Measurements from ENCODE around the gene HOTAIR.

The HOTAIR gene

DNA sequence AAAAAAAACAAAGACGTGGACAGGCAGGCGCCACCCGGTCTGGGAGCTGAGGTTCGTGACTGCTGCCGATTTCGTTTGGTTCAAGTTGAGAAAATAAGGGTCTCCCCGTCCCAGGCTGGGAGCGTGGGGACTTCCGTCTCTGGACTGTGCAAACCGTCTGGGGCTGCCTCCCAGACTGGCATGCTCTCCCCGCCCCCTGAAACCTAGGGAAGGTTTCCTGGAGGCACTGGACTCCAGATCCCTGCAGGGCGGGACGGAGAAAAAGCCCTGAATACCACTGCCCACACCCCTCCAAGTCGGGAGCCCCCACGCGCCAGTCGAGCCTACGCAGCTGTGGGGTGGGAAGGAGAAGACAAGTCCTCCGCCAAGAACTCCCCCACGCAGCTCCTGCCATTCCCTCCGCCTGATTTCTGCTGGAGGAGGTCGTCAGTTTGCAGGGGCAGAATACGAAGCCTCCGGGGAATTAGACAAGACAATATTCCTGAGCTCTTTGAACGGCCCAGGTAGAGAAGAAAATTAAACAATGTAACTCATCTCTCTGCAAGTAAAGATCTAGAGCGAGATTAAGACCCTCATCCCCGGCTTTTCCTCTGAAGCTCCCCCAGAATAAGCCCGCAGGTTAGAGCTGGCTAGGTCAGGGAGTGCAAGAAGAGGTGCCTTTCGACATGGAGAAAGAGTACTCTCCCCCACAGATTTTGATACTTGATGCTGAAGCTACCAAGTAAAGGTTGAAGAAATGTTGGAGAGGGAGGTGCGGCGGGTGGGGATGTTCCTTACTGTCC is 46.5 kb downstream of the HOTAIR start:
- no peak for DNase-seq (ENCODE audit: low read depth)

DNA sequence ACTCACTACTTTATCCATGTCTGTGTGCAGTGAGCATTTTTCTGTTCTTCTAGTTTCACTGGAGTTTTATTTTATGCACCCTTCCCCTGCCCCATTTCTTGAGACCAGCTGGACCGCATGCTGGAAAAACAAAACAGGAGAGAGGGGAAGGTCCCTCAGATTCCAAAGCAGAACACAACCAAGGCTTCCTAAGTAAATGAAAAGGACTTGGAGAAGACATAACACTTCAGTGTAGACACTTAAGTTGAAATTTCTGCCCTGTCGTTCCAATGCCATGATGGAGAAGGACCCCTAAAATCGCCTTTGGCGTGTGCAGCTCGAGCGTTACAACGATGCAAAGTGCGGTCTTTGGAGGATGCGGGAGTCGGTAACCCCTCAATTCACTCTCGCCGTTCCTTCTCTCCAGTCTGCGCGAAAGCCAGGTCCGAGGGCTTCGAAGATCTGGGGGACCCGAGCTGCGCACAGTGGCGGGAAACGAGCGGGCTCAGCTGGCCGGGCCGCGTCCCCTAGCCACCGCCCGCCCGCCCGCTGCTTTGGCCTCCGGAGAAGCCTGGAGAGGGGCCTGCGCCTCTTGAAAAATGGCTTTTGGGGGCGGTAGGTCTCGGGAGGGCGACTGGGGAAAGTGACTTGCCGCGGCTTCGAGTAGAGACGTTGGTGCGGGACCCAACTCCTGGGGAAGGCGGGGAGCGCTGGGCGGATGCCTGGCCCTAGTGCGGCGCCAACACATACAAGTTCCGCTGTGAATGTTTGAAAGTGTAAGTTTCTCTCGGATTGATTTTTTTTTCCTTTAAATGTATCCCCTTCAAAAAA is 47.3 kb downstream of the HOTAIR start:
- no peak for DNase-seq (ENCODE audit: low read depth)

DNA sequence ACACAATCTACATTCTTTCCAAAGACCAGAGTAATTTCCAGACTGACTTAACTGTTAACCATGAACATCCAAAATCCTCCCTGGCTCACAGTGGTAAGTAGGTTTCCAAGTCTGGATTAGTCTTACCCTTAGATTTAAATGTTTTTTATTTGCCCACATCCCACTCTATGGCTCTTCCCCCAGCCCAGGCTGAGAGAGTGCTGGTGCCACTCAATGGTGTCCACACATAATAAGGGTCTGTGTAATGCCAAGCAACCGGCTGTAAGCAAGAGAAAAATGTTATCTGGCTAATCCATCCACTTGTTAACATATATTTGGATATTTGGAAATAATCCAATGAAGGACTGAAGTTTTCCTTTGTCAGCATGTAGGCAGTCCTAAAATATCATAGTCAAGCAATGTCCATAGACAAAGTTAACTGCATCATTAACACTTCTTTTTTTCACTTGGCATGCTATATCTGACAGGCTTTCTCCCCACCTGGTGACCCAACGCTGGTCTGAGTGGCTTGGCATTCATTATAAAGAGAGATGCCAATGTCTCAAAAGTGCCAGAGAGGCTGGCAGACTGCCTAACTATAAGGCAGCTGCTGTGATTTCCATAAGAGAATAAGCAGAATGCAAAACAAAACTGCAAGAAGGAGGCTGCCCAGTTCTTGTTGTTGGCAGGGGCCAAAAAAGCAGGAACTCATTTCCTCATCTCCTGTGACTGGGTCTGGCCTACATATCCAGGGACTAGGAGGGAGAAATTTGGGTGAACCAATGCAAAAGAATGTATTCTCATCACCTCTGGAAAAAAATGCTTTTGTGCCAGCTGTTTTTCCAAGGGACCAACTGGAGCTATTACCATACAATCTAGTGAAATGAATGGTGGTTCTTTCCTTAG is 50.0 kb downstream of the HOTAIR start:
- no peak for DNase-seq (ENCODE audit: low read depth)

- DNase-seq (ENCODE audit: low read depth), result no peak
These were observed 57.7 kb downstream of the HOTAIR start for GRCh38 chr12:53916788-53917655.
